ENCODE measurements around the gene TTC33.

The TTC33 gene

GRCh38 chr5:40485021-40485998, 270.5 kb downstream of the TTC33 start:
- DNase-seq (ENCODE audit: low spot score): no peak

GRCh38 chr5:40484495-40484894, 271.3 kb downstream of the TTC33 start:
- DNase-seq (ENCODE audit: low spot score): no peak

DNA sequence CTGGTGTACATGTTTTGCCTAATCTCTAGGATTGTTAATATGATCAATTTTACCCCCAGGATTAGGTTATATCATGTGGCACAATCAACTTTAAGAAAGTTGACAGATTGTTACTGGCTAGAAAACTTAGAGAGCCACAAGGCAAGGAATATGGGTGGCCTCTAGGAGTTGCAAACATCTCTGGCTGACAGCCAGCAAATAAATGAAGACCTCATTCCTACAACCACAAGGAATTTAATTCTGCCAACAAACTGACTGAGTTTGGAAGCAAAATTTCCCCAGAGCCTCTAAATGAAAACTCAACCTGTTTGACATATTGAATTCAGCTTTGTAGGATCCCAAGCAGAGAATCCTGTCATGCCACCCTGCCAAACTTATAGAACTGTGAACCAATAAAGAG, 272.4 kb downstream of the TTC33 start:
- no peak for DNase-seq (ENCODE audit: low spot score)

DNA sequence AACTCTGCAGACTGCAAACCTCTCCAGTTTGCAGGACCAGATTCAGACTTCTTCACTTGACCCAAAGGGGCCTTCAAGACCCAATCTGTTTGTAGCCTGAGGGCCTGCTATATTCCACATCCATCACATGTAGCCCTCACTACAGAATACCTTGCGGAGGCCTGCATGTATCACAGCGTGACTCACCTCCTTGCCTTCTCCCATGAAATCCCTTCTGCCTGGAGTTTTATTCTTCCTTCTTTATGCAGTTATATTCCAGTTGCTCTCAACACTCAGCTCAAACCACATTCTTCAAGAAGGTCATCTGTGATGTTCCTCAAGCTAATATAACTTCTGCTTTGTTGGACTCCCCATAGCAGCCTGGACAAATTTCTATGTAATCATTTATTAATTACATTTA, 274.5 kb downstream of the TTC33 start:
- no peak for DNase-seq (ENCODE audit: low spot score)

- DNase-seq (ENCODE audit: low spot score): no peak
These were observed 275.4 kb downstream of the TTC33 start for GRCh38 chr5:40480392-40480791.

GRCh38 chr5:40479939-40480338, 275.8 kb downstream of the TTC33 start:
- no peak for DNase-seq (ENCODE audit: low spot score)

- no peak for DNase-seq (ENCODE audit: low spot score)
These were observed 277.0 kb downstream of the TTC33 start for GRCh38 chr5:40478766-40479165.

GRCh38 chr5:40477856-40478546, 277.8 kb downstream of the TTC33 start:
- no peak for DNase-seq (ENCODE audit: low spot score)

DNA sequence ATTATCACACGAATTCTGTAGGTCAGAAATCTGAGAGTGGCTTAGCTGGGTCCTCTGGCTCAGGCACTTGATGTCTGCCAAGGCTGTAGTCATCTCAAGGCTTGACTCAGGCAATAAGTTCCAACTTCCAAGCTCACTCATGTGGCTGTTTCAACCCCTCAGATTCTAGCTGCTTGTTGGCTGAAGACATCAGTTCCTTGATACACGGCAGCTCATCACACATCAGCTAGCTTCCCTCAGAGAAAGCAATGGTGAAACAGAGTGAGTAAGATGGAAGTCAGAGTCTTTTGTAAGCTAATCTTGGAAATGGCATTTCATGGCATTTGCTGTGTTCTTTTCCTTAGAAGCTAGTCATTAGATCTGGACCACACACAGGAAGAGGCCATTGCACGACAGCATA, 280.2 kb downstream of the TTC33 start:
- DNase-seq (ENCODE audit: low spot score): no peak

GRCh38 chr5:40474250-40474649, 281.5 kb downstream of the TTC33 start:
- no peak for DNase-seq (ENCODE audit: low spot score)

GRCh38 chr5:40465416-40465815, 290.3 kb downstream of the TTC33 start:
- DNase-seq (ENCODE audit: low spot score): no peak

- no peak for DNase-seq (ENCODE audit: low spot score)
These were observed 291.2 kb downstream of the TTC33 start for GRCh38 chr5:40464511-40464910.
